GM12878 (cell line): Measurements from ENCODE around the gene PTPRM.

Source experiments
- EZH2 ChIP-seq: IDR thresholded peaks from 2 replicates; pipeline ENCODE4 v1.6.1; 2012; ENCODE audit warnings: low read depth, mild to moderate bottlenecking, control low read depth, inconsistent platforms, low read length, borderline replicate concordance; ENCODE audit not compliant: control insufficient read depth
- POLR2A ChIP-seq: IDR thresholded peaks from 2 replicates; pipeline ENCODE4 v1.6.1; 2011; ENCODE audit warnings: low read depth, mild to moderate bottlenecking, low read length
- SUPT20H ChIP-seq: IDR thresholded peaks from 2 replicates; pipeline ENCODE4 v1.6.1; 2011; ENCODE audit warnings: low read depth, mild to moderate bottlenecking, low read length, moderate library complexity, borderline replicate concordance; ENCODE audit not compliant: control insufficient read depth

GRCh38 chr18:8329186-8329771 lies 762.2 kb downstream of the PTPRM start:
- TF ChIP-seq EZH2 (no peak), SUPT20H (no peak), POLR2A (no peak)
